Thyroid gland (tissue), 4 donors: Measurements from ENCODE around the gene IFT122. TPM values are rescaled to one million over a fixed set of nuclear protein-coding genes. Genes with fewer than 3 reads are reported as not detected.

Experiments
- DNase-seq, 2 donors: peaks; one replicate each; pipeline ENCODE4 v3.0.0-alpha.2; 2019
- H3K27ac ChIP-seq, 3 donors: fragments of 200-600 bp; sonication (generic); 1 replicate in 2 of 3; 2 replicates in 1 of 3; pipeline ENCODE4 v1.5.1; 2016 to 2019; ENCODE audit warnings: mild to moderate bottlenecking in 1 of 3, moderate library complexity in 1 of 3
- H3K27me3 ChIP-seq: fragments of 200-600 bp; sonication (generic); one replicate; pipeline ENCODE4 v1.5.1; 2019
- H3K36me3 ChIP-seq, 2 donors: fragments of 200-600 bp; sonication (generic); one replicate each; pipeline ENCODE4 v1.5.1; 2016 to 2019
- H3K4me1 ChIP-seq, 2 donors: fragments of 200-600 bp; sonication (generic); one replicate each; pipeline ENCODE4 v1.5.1; 2017 to 2019
- H3K4me3 ChIP-seq, 3 donors: fragments of 200-600 bp; sonication (generic); replicated peaks in 1 of 3; 1 replicate in 2 of 3; 2 replicates in 1 of 3; pipeline ENCODE4 v1.5.1; 2016; ENCODE audit warnings: mild to moderate bottlenecking in 1 of 3
- H3K9me3 ChIP-seq: fragments of 200-600 bp; sonication (generic); one replicate; pipeline ENCODE4 v1.5.1; 2017
- POLR2A ChIP-seq, 2 donors: fragments of 450-650 bp; IDR thresholded peaks; one replicate each; pipeline ENCODE4 v1.6.1; 2017; ENCODE audit warnings: antibody characterized with exemption in 2 of 2, mild to moderate bottlenecking in 2 of 2, moderate library complexity in 1 of 2
- WGBS, 2 donors: methylation state at CpG; one replicate each; pipeline ENCODE4 v1.1.5; 2017; 5-methylcytosine and 5-hydroxymethylcytosine counted together
- intact Hi-C: fragments of 100-400 bp; cut with DNase I; formaldehyde crosslinking; loops from one replicate; pipeline ENCODE4 v1.15.1; 2023
- total RNA-seq, 4 donors: library from RNA; depleted of rRNA; stranded (reverse); fragments of >200 nt; gene quantifications; one replicate each; pipeline ENCODE4 v1.2.3, GENCODE V29; 2016
- TF ChIP-seq, protein P1 (sequence below), 6 experiments: fragments of 200-600 bp in 3 of 6; fragments of 450-650 bp in 3 of 6; sonication (generic) in 3 of 6; IDR thresholded peaks; one replicate each; pipeline ENCODE4 v1.5.1; 2016 to 2019; ENCODE audit warnings: antibody characterized with exemption in 6 of 6, mild to moderate bottlenecking in 2 of 6, inconsistent platforms in 1 of 6, moderate library complexity in 1 of 6

The IFT122 gene
- total RNA-seq, 4 donors from 2014 or later: 40.7 to 67.9 (median 46.7) TPM

DNA sequence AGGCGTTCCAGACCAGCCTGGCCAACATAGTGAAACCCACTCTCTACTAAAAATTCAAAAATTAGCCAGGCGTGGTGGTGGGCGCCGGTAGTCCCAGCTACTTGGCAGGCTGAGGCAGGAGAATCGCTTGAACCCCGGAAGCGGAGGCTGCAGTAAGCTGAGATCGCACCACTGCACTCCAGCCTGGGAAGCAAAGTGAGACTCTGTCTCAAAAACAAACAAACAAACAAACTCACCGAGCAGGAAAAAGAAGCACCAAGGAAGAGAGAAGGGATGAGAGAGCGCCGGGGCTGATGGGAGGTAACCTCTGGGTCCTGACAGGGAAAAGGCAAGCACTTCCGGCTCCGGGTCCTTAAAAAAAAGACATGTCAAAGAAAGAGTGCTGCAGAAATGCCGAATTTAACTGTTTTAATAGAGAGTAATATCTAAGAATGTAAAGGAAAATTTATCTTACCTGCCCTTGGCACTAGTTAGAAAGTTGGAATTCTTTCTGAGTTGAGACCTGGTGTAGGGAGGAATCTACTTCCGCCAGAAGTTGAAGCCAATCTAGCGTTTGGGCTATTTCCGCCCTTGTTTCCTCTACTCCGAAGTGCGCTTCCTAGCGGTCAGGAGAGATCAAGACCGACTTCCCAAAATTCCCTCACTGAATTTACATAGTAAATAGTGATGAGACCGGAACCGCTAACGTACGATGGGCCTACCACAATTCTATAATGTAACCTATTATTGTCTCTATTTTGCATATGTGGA lies 40.7 kb upstream of the IFT122 start:
- no peaks in the 10 kb centered on the region for H3K27me3 ChIP-seq
- no peaks in the 10 kb centered on the region for H3K9me3 ChIP-seq
- DNase-seq: peak; percentile 74 to 83
- TF ChIP-seq, protein P1, sequence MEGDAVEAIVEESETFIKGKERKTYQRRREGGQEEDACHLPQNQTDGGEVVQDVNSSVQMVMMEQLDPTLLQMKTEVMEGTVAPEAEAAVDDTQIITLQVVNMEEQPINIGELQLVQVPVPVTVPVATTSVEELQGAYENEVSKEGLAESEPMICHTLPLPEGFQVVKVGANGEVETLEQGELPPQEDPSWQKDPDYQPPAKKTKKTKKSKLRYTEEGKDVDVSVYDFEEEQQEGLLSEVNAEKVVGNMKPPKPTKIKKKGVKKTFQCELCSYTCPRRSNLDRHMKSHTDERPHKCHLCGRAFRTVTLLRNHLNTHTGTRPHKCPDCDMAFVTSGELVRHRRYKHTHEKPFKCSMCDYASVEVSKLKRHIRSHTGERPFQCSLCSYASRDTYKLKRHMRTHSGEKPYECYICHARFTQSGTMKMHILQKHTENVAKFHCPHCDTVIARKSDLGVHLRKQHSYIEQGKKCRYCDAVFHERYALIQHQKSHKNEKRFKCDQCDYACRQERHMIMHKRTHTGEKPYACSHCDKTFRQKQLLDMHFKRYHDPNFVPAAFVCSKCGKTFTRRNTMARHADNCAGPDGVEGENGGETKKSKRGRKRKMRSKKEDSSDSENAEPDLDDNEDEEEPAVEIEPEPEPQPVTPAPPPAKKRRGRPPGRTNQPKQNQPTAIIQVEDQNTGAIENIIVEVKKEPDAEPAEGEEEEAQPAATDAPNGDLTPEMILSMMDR (IDR thresholded peaks at IDR 0.05): peak; percentile 48 to 90 (median 84)
- peak in 1 of 2 donors; percentile 46 for TF ChIP-seq POLR2A (IDR thresholded peaks at IDR 0.05)
- peak overlapping the region; percentile 93 to 97 (median 95) for H3K27ac ChIP-seq
- peaks cover 7 to 13% of the 10 kb centered on the region in 2 donors for H3K4me1 ChIP-seq
- peak overlapping the region; percentile 68 to 81 (median 73) for H3K4me3 ChIP-seq
- 1% methylated on average over 25 of the region's 25 CpGs for WGBS, 2 donors
- H3K36me3 ChIP-seq: no peaks in the 10 kb centered on the region
- intact Hi-C loops: no loop called here

DNA sequence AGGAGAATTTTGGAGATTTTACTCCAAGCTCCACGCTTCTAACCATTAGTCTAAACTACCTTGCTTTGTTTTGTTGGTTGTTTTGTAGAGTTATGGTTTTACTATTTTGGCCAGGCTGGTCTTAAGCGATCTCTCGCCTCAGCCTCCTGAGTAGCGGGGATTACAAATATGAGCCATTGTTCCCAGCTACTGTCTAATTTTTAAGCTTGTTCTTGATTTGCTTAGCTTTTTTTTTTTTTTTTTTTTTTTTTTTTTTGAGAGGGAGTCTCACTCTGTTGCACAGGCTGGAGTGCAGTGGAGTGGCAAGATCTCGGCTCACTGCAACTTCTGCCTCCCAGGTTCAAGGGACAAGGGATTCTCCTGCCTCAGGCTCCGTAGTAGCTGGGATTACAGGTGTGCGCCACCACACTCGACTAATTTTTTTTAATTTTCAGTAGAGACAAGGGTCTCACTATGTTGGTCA lies 40.1 kb upstream of the IFT122 start:
- 52 to 54% methylated on average over 8 of the region's 8 CpGs for WGBS, 2 donors
- TF ChIP-seq POLR2A (IDR thresholded peaks at IDR 0.05): no peak
- TF ChIP-seq, protein P1 (IDR thresholded peaks at IDR 0.05): peak in 1 of 6 experiments; percentile 23
- intact Hi-C loops: no loop called here

DNA sequence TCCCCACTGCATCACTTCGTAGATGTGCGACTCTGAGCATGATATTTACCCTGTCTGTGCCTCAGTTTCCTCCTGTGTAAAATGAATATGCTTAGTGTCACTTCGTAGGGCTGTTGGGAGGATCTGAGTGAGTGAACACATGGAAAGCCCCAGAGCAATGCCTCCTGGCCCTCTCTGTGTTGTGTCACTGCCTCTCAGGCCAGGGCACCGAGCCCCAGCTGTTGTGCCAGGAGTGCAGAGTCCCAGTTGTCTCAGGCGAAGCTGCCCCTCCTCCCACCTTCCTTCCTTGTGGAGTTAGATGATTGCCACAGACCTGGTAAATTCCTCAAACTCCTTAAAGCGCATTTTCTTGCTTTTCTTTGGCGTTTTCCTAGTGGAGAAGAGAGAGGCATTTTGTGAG lies 37.8 kb upstream of the IFT122 start:
- no peaks in the 10 kb centered on the region for H3K27me3 ChIP-seq
- no peak overlapping the region for H3K4me3 ChIP-seq
- DNase-seq: no peak
- no peaks in the 10 kb centered on the region for H3K36me3 ChIP-seq
- no peaks in the 10 kb centered on the region for H3K9me3 ChIP-seq
- TF ChIP-seq POLR2A (IDR thresholded peaks at IDR 0.05): no peak
- TF ChIP-seq, protein P1 (IDR thresholded peaks at IDR 0.05): no peak
- WGBS, 2 donors: 90 to 94% methylated on average over 7 of the region's 7 CpGs
- intact Hi-C loops: no loop called here
- peaks cover 7 to 13% of the 10 kb centered on the region in 2 donors for H3K4me1 ChIP-seq
- H3K27ac ChIP-seq: no peak overlapping the region

More for the DNA sequence above, 40.1 kb upstream of the IFT122 start:
- H3K4me1 ChIP-seq: peaks cover 7 to 13% of the 10 kb centered on the region in 2 donors
- DNase-seq: peak; percentile 18 to 27
- H3K9me3 ChIP-seq: no peaks in the 10 kb centered on the region
- H3K36me3 ChIP-seq: no peaks in the 10 kb centered on the region
- H3K27ac ChIP-seq: peak overlapping the region; percentile 93 to 97 (median 95)
- H3K4me3 ChIP-seq: peak overlapping the region in 1 of 3 donors; percentile 73
- H3K27me3 ChIP-seq: no peaks in the 10 kb centered on the region

DNA sequence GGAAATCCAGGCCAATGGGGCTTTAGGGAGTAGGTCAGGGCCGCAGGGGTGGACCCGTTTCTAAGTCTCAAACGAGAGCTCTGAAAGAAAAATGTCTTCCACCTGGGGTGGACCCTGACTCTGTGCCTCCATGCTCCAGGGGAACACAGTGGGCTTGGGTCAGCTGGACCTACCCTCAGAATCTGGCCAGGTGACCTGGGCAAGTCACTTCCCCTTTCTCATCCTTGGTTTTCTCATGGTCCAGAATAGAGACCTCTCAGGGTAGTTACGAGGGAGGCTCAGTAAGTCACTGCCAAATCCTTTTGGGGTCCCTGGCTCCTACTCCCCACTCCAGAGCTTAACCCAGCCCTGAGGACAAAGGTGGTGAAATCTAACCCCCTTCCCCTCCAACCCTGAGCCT lies 37.4 kb upstream of the IFT122 start:
- 89 to 98% methylated on average over 4 of the region's 4 CpGs for WGBS, 2 donors
- peaks cover 7 to 13% of the 10 kb centered on the region in 2 donors for H3K4me1 ChIP-seq
- H3K27ac ChIP-seq: no peak overlapping the region
- intact Hi-C loops: no loop called here
- no peak for DNase-seq
- H3K4me3 ChIP-seq: no peak overlapping the region
- no peak for TF ChIP-seq POLR2A (IDR thresholded peaks at IDR 0.05)
- H3K27me3 ChIP-seq: no peaks in the 10 kb centered on the region
- no peaks in the 10 kb centered on the region for H3K9me3 ChIP-seq
- no peaks in the 10 kb centered on the region for H3K36me3 ChIP-seq

GRCh38 chr3:129403450-129403849 lies 36.6 kb upstream of the IFT122 start:
- Histone ChIP-seq H3K9me3 (no peaks in the 10 kb centered on the region), H3K27ac (no peak overlapping the region), H3K4me1 (peaks cover 2 to 7% of the 10 kb centered on the region in 2 donors), H3K4me3 (no peak overlapping the region), H3K27me3 (no peaks in the 10 kb centered on the region), H3K36me3 (no peaks in the 10 kb centered on the region)
- intact Hi-C loops: no loop called here
- 71 to 90% methylated on average over 1 to 7 of the region's 7 CpGs for WGBS, 2 donors
- no peak for DNase-seq
- TF ChIP-seq, protein P1 (IDR thresholded peaks at IDR 0.05): no peak
- no peak for TF ChIP-seq POLR2A (IDR thresholded peaks at IDR 0.05)
